HepG2 (cell line): ENCODE measurements around the gene MCC. TPM values are rescaled to one million over a fixed set of nuclear protein-coding genes. Genes with fewer than 3 reads are reported as not detected.

Experiments used
- ADNP ChIP-seq: sonication (generic); formaldehyde crosslinking; IDR thresholded peaks from 2 replicates; pipeline ENCODE4 v1.4.0; 2020; ENCODE audit warnings: missing genetic modification reagents
- ATF6 ChIP-seq: sonication (generic); formaldehyde crosslinking; conservative IDR thresholded peaks from 2 replicates; pipeline ENCODE4 v1.4.0; 2020; ENCODE audit warnings: missing genetic modification reagents
- CSRNP2 ChIP-seq: sonication (generic); formaldehyde crosslinking; conservative IDR thresholded peaks from 2 replicates; pipeline ENCODE4 v1.8.0; 2022; ENCODE audit warnings: low read depth, missing genetic modification reagents
- ESRRA ChIP-seq: sonication (generic); formaldehyde crosslinking; IDR thresholded peaks from 2 replicates; pipeline ENCODE4 v1.5.1; 2020; ENCODE audit warnings: mild to moderate bottlenecking, low read depth, missing genetic modification reagents
- ISL2 ChIP-seq: sonication (generic); formaldehyde crosslinking; IDR thresholded peaks from 2 replicates; pipeline ENCODE4 v1.5.0; 2020; ENCODE audit warnings: missing genetic modification reagents
- SIN3A ChIP-seq: IDR thresholded peaks from 2 replicates; pipeline ENCODE4 v1.6.1; 2011; ENCODE audit warnings: low read depth, mild to moderate bottlenecking, control low read depth, low read length, borderline replicate concordance
- ZBTB34 ChIP-seq: sonication (generic); formaldehyde crosslinking; IDR thresholded peaks from 2 replicates; pipeline ENCODE4 v1.8.0; 2022; ENCODE audit warnings: mild to moderate bottlenecking, missing genetic modification reagents
- ZMYM4 ChIP-seq: sonication (generic); formaldehyde crosslinking; IDR thresholded peaks from 2 replicates; pipeline ENCODE4 v1.8.1; 2023; ENCODE audit warnings: mild to moderate bottlenecking, missing genetic modification reagents
- ZNF780A ChIP-seq: sonication (generic); formaldehyde crosslinking; IDR thresholded peaks from 2 replicates; pipeline ENCODE4 v1.8.0; 2022; ENCODE audit warnings: mild to moderate bottlenecking, missing genetic modification reagents, moderate library complexity
- polyA plus RNA-seq, 8 experiments: library from polyadenylated mRNA; depleted of rRNA in 3 of 8; stranded (reverse) in 7 of 8; unstranded in 1 of 8; fragments of >200 nt; fragmentation: Illumina TruSeq in 4 of 8; extraction: Trizol in 4 of 8; gene quantifications; 2 replicates each; pipeline versions ENCODE4 v1.2.1 to v1.2.3, GENCODE V29; 2011 to 2016; ENCODE audit warnings: low read depth in 4 of 8, missing spikeins in 1 of 8, mixed read lengths in 1 of 8; ENCODE audit not compliant: insufficient read depth in 1 of 8
- total RNA-seq, 5 experiments: library from RNA; depleted of rRNA; stranded (reverse); fragments of >200 nt; fragmentation: Illumina TruSeq; extraction: Trizol; gene quantifications; 2 replicates each; pipeline ENCODE4 v1.2.3, GENCODE V29; 2016; ENCODE audit warnings: low read depth in 1 of 5
- TF ChIP-seq, protein P1 (sequence below): sonication (generic); formaldehyde crosslinking; IDR thresholded peaks from 2 replicates; pipeline ENCODE4 v1.8.1; 2023; ENCODE audit warnings: mild to moderate bottlenecking, inconsistent platforms, moderate library complexity, missing genetic modification reagents, borderline replicate concordance

MCC gene
- total and polyA plus RNA-seq, 2 of the 13 experiments (the other 11 are each of a cell fraction or from before 2014, with no cell fraction given): 0.55 to 2.4 TPM

DNA sequence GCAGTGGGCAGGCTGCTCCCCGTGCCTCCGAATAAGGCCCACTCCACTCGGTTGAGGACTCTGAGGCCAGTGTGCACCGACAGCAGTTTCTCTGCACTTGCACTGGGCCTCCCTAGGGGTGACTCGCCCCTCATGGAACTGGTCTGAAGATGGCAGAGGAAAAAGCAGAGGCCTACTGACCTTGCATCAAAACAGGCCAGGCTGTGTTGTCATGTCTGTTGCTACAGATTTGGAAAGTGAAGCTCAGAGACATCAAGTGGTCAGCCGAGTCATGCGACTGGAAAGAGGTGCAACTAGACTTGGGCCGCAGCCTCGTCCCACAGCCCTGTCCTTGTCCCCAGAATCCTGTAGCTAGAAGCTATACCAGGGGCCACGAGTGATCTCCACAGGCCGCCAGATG lies 433.4 kb downstream of the MCC start (continued):
- no peak for TF ChIP-seq ATF6
- TF ChIP-seq ZBTB34 (CRISPR knock-in tag): no peak
- TF ChIP-seq ZNF780A (CRISPR knock-in tag): no peak
- no peak for TF ChIP-seq ADNP
- TF ChIP-seq ESRRA (CRISPR knock-in tag): no peak
- no peak for TF ChIP-seq CSRNP2 (CRISPR knock-in tag)
- no peak for TF ChIP-seq ISL2 (CRISPR knock-in tag)
- no peak for TF ChIP-seq ZMYM4
- no peak for TF ChIP-seq SIN3A
- TF ChIP-seq, protein P1, sequence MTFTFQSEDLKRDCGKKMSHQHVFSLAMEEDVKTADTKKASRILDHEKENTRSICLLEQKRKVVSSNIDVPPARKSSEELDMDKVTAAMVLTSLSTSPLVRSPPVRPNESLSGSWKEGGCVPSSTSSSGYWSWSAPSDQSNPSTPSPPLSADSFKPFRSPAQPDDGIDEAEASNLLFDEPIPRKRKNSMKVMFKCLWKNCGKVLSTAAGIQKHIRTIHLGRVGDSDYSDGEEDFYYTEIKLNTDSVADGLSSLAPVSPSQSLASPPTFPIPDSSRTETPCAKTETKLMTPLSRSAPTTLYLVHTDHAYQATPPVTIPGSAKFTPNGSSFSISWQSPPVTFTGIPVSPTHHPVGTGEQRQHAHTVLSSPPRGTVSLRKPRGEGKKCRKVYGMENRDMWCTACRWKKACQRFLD: no peak
